ENCODE measurements around the gene BRIP1.

DNA sequence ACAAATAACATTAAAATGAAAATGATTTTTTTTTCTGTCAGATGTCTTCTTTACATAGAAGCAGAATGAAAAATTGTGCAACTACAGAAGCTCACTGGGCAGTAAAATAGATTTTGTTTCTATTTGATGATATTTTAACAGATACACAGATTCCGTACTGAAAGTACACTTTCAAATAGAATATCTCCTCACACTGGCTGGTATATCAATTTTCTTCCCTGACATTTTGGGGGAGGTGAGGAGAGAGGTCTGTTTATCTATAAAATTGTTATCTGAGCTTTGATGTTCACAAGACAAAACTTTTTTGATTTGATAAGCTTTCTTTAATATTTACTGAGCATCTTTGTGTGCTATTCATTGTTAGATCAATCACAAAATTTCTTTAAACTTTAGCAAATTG, 148.0 kb downstream of the BRIP1 start:
- TF ChIP-seq, protein P1, sequence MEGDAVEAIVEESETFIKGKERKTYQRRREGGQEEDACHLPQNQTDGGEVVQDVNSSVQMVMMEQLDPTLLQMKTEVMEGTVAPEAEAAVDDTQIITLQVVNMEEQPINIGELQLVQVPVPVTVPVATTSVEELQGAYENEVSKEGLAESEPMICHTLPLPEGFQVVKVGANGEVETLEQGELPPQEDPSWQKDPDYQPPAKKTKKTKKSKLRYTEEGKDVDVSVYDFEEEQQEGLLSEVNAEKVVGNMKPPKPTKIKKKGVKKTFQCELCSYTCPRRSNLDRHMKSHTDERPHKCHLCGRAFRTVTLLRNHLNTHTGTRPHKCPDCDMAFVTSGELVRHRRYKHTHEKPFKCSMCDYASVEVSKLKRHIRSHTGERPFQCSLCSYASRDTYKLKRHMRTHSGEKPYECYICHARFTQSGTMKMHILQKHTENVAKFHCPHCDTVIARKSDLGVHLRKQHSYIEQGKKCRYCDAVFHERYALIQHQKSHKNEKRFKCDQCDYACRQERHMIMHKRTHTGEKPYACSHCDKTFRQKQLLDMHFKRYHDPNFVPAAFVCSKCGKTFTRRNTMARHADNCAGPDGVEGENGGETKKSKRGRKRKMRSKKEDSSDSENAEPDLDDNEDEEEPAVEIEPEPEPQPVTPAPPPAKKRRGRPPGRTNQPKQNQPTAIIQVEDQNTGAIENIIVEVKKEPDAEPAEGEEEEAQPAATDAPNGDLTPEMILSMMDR (IDR thresholded peaks at IDR 0.05): no peak
- TF ChIP-seq POLR2A (IDR thresholded peaks at IDR 0.05; ENCODE audit: low read depth): no peak
